HG02981 (cell line): ENCODE results near the gene ZXDB.
"Not testable (repeated sequence)": the region's sequence is repeated elsewhere in the genome, so short reads cannot be mapped to it uniquely, and the experiment has no call there.

Experiments
- ATAC-seq: cut with Tn5 transposase; IDR thresholded peaks from one replicate; pipeline ENCODE4 v1.9.1; 2021; ENCODE audit warnings: mild to moderate bottlenecking, moderate library complexity; ENCODE audit not compliant: unreplicated experiment

The ZXDB gene

GRCh38 chrX:57591284-57592159 is at the start of gene ZXDB:
Gene ZXDB (plus strand): TSS chrX:57592011. CDS start chrX:57592049, 38 bp downstream.
- peak; percentile 45 for ATAC-seq

DNA sequence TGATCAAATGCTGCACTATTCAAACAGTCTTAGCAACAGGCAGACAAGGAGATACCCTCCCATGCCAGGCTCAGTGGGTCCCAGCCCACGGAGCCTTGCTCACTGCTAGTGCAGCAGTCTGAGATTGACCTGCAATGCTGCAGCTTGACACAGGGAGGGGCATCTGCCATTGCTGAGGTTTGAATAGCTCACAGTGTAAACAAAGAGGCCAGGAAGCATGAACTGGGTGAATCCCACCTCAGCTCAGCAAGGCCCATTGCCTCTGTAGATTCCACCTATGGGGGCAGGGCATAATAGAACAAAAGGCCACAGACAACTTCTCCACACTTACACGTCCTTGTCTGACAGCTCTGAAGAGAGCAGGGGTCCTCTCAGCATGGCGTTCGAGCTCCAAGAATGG is 26.6 kb upstream of the ZXDB start:
- no peak for ATAC-seq

DNA sequence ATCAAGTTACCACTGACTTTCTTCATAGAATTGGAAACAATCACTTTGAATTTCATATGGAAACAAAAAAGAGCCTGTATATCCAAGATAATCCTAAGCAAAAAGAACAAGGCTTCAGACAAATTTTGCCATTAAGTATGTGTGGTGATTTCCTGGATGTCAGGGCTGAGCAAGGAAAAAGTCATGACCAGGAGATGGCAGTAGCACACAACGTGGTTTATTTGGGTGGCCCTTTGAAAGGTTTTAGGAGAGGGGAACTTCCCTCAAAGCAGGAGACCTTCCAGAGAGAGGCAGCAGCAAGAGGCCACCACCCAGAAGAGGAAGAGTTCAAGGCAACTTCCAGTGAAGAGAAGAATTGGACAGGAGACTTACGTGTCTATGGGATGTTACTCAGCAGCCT is 18.1 kb upstream of the ZXDB start:
- peak; percentile 54 for ATAC-seq

DNA sequence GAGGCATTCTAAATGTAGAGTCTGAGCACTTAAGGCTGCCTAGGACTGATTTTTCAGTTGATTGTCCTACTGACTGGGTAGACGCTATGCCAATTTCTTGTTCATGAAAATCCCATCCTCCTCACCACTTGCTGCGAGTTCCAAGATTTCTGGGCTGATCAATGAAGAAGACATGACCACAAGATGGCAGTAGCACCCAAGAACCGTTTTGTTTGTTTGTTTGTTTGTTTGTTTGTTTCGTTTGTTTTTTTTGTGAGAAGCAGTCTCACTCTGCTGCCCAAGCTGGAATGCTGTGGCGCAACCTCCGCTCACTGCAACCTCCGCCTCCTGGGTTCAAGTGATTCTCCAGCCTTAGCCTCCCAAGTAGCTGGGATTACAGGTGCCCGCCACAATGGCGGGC is 8.9 kb upstream of the ZXDB start:
- ATAC-seq, result not testable (repeated sequence)

DNA sequence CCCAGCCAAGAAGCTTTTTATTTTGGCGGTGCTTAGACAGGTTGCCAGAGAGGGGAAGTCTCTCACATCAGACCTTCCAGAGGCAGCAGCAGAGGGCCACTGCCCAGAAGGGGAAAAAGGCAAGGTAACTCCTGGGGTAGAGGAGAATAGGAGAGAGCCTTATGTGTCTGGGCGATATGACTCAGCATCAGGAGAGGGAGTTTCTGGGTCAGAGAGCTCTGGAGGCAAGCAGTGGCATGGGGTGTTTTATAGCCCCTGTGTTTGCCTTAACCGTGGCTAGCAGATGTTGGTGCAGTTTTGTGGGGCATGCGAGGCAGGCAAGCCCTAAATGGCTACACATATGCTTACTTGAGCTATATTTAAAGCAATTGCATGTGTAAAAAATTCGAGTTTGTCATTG is 8.3 kb upstream of the ZXDB start:
- ATAC-seq, result no peak

DNA sequence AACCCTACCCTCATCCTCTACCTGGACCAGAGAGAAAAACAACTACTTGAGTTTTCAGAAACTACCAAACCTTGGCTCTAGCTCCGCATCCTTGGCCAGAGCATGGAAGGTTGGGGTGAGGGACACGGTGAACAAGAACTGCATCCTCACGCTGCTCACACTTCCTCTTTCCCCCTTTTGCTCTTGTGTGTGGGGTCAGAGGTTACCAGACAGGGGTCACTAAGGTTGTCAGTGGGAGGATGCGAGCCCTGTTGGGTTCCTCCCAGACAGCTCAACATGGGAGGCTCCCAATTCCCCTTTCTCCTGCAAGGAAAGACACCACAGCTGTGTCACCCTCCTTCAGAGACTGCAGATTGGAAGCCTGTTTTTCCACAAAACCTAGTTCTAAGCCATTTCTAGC is 5.5 kb upstream of the ZXDB start:
- ATAC-seq, result no peak

- ATAC-seq, result no peak
These were observed 4.7 kb upstream of the ZXDB start for GRCh38 chrX:57587062-57587461.

- peak; percentile 25 for ATAC-seq
These were observed 4.2 kb upstream of the ZXDB start for GRCh38 chrX:57587607-57588006.

DNA sequence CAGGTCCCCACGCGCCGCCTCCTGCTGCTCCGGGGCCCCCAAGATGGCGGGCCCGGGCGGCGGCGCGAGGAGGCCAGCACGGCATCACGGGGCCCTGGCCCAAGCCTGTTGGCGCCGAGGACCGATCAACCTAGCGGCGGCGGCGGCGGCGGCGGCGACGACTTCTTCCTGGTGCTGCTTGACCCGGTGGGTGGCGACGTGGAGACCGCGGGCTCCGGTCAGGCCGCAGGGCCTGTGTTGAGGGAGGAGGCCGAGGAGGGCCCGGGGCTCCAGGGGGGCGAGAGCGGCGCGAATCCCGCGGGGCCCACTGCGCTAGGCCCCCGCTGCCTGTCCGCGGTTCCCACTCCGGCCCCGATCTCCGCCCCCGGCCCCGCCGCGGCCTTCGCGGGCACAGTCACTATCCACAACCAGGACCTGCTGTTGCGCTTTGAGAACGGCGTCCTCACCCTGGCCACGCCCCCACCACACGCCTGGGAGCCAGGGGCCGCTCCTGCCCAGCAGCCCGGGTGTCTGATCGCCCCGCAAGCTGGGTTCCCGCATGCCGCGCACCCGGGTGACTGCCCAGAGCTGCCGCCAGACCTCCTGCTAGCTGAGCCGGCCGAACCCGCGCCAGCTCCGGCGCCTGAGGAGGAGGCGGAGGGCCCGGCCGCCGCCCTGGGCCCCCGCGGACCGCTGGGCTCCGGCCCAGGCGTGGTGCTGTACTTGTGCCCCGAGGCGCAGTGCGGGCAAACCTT is 516 bp downstream of the ZXDB start:
- ATAC-seq, result peak; percentile 68

- peak; percentile 45 for ATAC-seq
These were observed 1.0 kb downstream of the ZXDB start for GRCh38 chrX:57592894-57593215.

DNA sequence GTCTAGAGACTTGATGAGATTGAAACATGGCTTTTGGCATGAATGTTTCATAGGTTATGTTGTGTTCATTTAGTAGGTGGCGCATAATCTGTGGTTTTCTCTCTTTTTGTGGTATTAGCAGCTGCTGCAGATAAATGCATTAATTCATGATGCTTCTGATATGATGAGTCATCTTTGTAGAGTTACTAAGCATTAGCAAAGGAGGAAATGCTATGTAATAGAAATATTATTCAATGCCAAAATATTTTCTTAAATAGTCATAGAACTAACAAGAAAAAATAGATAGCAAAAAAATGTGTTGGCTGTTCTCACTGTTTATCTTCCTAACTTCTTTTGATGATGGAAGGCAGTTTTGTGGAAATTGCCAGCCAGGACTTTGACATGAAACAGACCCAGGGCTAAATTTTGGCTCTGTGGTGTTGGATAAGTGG is 3.6 kb downstream of the ZXDB start:
- ATAC-seq, result no peak

DNA sequence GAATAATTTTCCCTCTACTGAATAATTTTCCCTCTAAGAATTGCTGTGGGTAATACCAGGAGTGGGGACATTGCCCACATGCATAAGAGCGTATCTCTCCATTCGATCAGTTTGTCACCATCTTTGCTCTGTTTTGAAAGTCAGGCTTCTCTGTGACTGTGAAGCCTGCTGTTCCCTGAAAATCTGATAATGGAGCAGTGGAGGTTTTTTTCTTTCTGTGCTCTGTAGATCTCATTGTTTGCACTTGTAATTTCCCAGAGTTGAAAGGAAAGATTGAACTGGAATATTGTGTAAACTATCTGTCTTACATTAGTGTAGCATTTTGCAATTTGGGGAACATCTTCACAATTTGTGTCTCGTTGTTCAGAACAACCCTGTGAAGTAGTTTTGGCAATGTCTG is 4.3 kb downstream of the ZXDB start:
- ATAC-seq, result no peak

DNA sequence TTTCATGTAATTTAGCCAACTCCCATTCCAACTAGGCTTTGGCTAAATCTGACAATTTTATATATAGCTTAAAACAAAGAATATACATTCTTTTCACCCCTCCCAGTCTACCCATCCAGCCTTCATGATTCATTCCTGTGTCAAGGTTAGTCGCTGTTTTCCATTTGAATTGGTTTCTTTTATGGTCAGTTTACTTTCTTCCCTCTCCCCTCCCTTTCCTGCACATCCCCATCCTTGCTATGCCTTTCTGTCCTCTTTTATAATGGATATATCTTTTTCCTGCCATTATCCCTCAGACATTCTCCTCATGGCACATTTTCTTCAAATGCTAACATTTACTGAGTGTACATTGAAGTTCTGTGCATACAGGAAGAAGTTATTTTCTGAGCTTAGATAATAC is 4.7 kb downstream of the ZXDB start:
- no peak for ATAC-seq

DNA sequence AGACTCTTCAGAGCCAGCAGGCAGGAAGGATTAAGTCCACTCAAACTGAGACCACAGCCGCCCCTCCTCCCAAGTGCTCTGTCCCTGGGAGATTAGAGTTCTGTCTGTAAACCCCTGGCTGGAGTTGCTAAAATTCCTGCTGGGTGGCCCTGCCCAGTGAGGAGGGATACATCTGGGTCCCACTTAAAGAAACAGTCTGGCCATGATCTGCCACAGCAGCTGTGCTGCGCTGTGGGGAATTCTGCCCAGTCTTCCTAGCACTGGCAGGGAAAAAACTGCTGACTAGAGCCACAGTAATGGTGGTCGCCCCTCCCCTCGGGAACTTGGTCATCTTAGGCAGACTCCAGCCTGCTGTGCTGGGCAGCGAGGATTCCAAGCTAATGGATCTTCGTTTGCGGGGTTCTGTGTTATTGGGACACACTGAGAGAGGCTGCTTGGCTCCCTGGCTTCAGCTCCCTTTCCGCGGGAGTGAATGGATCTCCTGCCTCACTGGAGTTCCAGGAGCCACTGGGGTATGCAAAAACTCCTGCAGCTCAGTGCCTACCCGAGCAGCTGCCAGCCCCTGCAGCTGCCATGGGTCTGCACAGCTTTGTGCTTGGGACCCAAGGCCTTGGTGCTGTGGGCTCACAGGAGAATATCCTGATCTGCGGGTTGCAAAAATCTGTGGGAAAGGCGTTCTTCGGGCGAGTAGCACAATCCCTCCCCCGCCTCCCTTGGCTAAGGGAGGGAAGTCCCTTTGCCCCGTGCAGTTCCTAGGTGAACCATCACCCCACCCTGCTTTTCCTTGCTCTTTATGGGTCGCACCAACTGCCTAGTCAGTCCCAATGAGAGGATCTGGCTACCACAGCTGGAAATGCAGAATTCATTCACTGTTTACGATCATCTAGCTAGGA is 15.7 kb downstream of the ZXDB start:
- no peak for ATAC-seq

GRCh38 chrX:57613351-57613750 is 21.5 kb downstream of the ZXDB start:
- ATAC-seq, result not testable (repeated sequence)

DNA sequence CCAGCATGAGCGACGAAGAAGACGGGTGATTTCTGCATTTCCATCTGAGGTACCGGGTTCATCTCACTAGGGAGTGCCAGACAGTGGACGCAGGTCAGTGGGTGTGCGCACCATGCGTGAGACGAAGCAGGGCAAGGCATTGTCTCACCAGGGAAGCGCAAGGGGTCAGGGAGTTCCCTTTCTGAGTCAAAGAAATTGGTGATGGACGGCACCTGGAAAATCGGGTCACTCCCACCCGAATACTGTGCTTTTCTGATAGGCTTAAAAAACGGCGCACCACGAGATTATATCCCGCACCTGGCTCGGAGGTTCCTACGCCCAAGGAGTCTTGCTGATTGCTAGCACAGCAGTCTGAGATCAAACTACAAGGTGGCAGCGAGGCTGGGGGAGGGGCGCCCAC is 37.6 kb downstream of the ZXDB start:
- not testable (repeated sequence) for ATAC-seq

GRCh38 chrX:57640674-57641016 is 48.8 kb downstream of the ZXDB start:
- no peak for ATAC-seq

DNA sequence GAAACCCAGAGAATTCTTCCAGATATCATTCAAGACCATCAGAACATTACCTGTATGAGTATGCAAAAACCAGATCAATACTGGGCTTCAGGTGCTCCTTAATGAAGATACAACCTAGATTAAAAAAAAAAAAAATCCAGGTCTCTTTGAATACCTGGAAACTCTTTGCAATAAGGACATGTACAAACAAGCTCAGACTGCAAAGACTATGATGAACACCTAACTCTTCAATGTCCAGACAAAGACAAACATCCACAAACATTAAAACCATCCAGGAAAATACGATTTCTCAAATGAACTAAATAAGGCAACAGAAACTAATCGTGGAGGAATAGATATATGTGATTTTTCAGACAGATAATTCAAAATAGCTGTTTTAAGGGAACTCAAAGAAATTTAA is 49.5 kb downstream of the ZXDB start:
- ATAC-seq, result no peak

DNA sequence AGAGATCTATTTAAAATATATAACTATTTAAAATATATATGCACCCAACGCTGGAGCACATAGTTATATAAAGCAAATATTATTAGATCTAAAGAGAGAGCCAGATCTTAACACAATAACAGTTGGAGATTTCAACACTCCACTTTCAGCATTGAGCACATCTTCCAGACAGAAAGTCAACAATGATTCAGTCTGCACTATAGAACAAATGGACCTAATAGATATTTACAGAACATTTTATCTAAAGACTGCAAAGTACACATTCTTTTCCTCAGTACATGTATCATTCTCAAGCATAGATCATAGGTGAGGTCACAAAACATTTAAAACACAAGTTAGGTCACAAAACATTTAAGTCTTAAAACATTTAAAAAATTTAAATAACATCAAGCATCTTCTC is 51.9 kb downstream of the ZXDB start:
- ATAC-seq, result no peak

DNA sequence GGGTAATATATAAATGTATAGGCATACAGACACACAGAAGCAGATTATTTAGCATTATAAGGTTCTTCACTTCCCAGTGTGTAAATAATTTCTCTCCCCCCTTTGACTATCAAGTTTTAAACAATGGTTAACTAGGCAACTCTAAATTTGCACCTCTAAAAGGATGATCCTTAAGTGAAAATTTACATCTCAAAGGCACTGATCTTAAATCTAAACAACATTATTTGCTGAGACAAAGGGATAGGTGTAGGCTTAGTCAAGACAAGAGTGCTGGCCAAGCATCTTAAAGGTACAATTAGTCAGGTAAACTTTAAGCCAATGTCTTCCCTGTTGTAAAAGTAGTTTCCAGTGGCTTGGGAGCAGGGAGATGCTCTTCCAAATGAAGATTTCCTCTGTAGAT is 55.2 kb downstream of the ZXDB start:
- ATAC-seq, result no peak
